Breast epithelium (tissue), 3 donors: ENCODE measurements around the gene MMP11.

ENCODE experiments used
- POLR2AphosphoS5 ChIP-seq, 3 donors: sonication (generic); formaldehyde crosslinking; IDR thresholded peaks; one replicate each; pipeline ENCODE4 v1.6.1; 2017; ENCODE audit warnings: antibody characterized with exemption in 3 of 3
- TF ChIP-seq, protein P1 (sequence below), 3 donors: fragments of 450-650 bp; IDR thresholded peaks; one replicate each; pipeline ENCODE4 v1.5.1; 2016 to 2017; ENCODE audit warnings: antibody characterized with exemption in 3 of 3, mild to moderate bottlenecking in 3 of 3, moderate library complexity in 3 of 3

GRCh38 chr22:23772315-23772648 lies 367 bp upstream of the MMP11 start:
- TF ChIP-seq, protein P1, sequence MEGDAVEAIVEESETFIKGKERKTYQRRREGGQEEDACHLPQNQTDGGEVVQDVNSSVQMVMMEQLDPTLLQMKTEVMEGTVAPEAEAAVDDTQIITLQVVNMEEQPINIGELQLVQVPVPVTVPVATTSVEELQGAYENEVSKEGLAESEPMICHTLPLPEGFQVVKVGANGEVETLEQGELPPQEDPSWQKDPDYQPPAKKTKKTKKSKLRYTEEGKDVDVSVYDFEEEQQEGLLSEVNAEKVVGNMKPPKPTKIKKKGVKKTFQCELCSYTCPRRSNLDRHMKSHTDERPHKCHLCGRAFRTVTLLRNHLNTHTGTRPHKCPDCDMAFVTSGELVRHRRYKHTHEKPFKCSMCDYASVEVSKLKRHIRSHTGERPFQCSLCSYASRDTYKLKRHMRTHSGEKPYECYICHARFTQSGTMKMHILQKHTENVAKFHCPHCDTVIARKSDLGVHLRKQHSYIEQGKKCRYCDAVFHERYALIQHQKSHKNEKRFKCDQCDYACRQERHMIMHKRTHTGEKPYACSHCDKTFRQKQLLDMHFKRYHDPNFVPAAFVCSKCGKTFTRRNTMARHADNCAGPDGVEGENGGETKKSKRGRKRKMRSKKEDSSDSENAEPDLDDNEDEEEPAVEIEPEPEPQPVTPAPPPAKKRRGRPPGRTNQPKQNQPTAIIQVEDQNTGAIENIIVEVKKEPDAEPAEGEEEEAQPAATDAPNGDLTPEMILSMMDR (IDR thresholded peaks at IDR 0.05), result no peak
- no peak for TF ChIP-seq POLR2AphosphoS5 (IDR thresholded peaks at IDR 0.05)
